Gastrocnemius medialis (tissue), 4 donors: ENCODE measurements around the gene ZNF718.

Experiments used
- CTCF ChIP-seq, 5 experiments: fragments of 450-650 bp in 3 of 5; fragments of 200-600 bp in 2 of 5; sonication (generic) in 2 of 5; IDR thresholded peaks in 4 of 5; conservative IDR thresholded peaks in 1 of 5; 1 replicate in 4 of 5; 2 replicates in 1 of 5; pipeline ENCODE4 v1.5.1; 2016 to 2019; ENCODE audit warnings: antibody characterized with exemption in 5 of 5, mild to moderate bottlenecking in 3 of 5, moderate library complexity in 3 of 5
- POLR2A ChIP-seq, 2 donors: fragments of 450-650 bp; IDR thresholded peaks; one replicate each; pipeline ENCODE4 v1.6.1; 2017; ENCODE audit warnings: antibody characterized with exemption in 2 of 2, mild to moderate bottlenecking in 2 of 2, moderate library complexity in 2 of 2

- no peak for TF ChIP-seq CTCF (IDR thresholded peaks at IDR 0.05 in 4 of 5, conservative IDR thresholded peaks at IDR 0.05 in 1 of 5)
- no peak for TF ChIP-seq POLR2A (IDR thresholded peaks at IDR 0.05)
Observed at GRCh38 chr4:114149-114548, 10.2 kb upstream of the ZNF718 start.
